HG03280 (cell line): ENCODE measurements around the gene XYLT1.
"Not testable (repeated sequence)": the region's sequence is repeated elsewhere in the genome, so short reads cannot be mapped to it uniquely, and the experiment has no call there.

ENCODE experiments used
- ATAC-seq: cut with Tn5 transposase; IDR thresholded peaks from one replicate; pipeline ENCODE4 v1.9.1; 2021; ENCODE audit warnings: mild to moderate bottlenecking, moderate library complexity; ENCODE audit not compliant: unreplicated experiment

Gene XYLT1

GRCh38 chr16:17470908-17471718 lies at the start of gene XYLT1:
Gene XYLT1 (minus strand): TSS chr16:17470960. CDS start chr16:17470796, 164 bp downstream.
- no peak for ATAC-seq

GRCh38 chr16:17520111-17520510 lies 49.4 kb upstream of the XYLT1 start:
- no peak for ATAC-seq

- no peak for ATAC-seq
Observed at GRCh38 chr16:17519101-17519955, 48.6 kb upstream of the XYLT1 start.

- no peak for ATAC-seq
Observed at GRCh38 chr16:17518441-17518840, 47.7 kb upstream of the XYLT1 start.

- no peak for ATAC-seq
Observed at GRCh38 chr16:17515421-17516210, 44.9 kb upstream of the XYLT1 start.

- ATAC-seq: no peak
Observed at GRCh38 chr16:17512636-17513220, 42.0 kb upstream of the XYLT1 start.

GRCh38 chr16:17511340-17511739 lies 40.6 kb upstream of the XYLT1 start:
- ATAC-seq: no peak

- no peak for ATAC-seq
Observed at GRCh38 chr16:17510567-17510966, 39.8 kb upstream of the XYLT1 start.

GRCh38 chr16:17509194-17509593 lies 38.4 kb upstream of the XYLT1 start:
- no peak for ATAC-seq

- ATAC-seq: no peak
Observed at GRCh38 chr16:17508303-17508702, 37.5 kb upstream of the XYLT1 start.

GRCh38 chr16:17507516-17507915 lies 36.8 kb upstream of the XYLT1 start:
- not testable (repeated sequence) for ATAC-seq

GRCh38 chr16:17505828-17506227 lies 35.1 kb upstream of the XYLT1 start:
- ATAC-seq: not testable (repeated sequence)

- ATAC-seq: no peak
Observed at GRCh38 chr16:17504050-17504449, 33.3 kb upstream of the XYLT1 start.

- ATAC-seq: no peak
Observed at GRCh38 chr16:17503331-17503730, 32.6 kb upstream of the XYLT1 start.

GRCh38 chr16:17501321-17501720 lies 30.6 kb upstream of the XYLT1 start:
- ATAC-seq: no peak

- no peak for ATAC-seq
Observed at GRCh38 chr16:17499223-17499902, 28.6 kb upstream of the XYLT1 start.

- no peak for ATAC-seq
Observed at GRCh38 chr16:17497648-17498047, 26.9 kb upstream of the XYLT1 start.

- ATAC-seq: no peak
Observed at GRCh38 chr16:17496891-17497290, 26.1 kb upstream of the XYLT1 start.

GRCh38 chr16:17493012-17493411 lies 22.3 kb upstream of the XYLT1 start:
- no peak for ATAC-seq

- ATAC-seq: no peak
Observed at GRCh38 chr16:17491140-17491662, 20.4 kb upstream of the XYLT1 start.
